ENCODE measurements around the gene RASA1.
"Not testable (repeated sequence)": the region's sequence is repeated elsewhere in the genome, so short reads cannot be mapped to it uniquely, and the experiment has no call there.

RASA1 gene

DNA sequence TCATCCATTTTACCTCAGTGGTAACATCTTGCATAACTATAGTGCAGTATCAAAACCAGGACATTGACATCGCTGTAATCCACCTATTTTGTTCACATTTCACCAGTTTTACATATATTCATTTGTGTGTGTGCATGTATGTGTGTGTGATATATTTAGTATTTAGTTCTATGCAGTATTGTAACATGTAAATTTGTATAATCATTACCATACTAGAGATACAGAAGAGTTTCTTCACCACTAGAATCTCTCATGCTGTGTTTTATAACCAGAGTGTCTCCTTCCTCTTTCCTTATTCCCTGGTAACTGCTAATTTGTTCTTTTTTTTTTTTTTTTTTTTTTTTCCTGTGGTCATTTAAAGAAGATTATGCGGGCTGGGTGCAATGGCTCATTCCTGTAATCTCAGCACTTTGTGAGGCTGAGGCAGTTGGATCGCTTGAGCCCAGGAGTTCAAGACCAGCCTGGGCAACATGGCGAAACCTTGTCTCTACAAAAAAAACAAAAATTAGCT is 11.0 kb downstream of the RASA1 start:
- no peak overlapping the region for H3K4me3 ChIP-seq (ENCODE audit: low read depth, low read length)

- no peak overlapping the region for H3K4me3 ChIP-seq (ENCODE audit: low read depth, low read length)
Measured at GRCh38 chr5:87282269-87282668, 14.6 kb downstream of the RASA1 start.

GRCh38 chr5:87287266-87287665 is 19.6 kb downstream of the RASA1 start:
- H3K4me3 ChIP-seq (ENCODE audit: low read depth, low read length), result not testable (repeated sequence)

- H3K4me3 ChIP-seq (ENCODE audit: low read depth, low read length), result no peak overlapping the region
Measured at GRCh38 chr5:87298692-87299362, 31.1 kb downstream of the RASA1 start.

DNA sequence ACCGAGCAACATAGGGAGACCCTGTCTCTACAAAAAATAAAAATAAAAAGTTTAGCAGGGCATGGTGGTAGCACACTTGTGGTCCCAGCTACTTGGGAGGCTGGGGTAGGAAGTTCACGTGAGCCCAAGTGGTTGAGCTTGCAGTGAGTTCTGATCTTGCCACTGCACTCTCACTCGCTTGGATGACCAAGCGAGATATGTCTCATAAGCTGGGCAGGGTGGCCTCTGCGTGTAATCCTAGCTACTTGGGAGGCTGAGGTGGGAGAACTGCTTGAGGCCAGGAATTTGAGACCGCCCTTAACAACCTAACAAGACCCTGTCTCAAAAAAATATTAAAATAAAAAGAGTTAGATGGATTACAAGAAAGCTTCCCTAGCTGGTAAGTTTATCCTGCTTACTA is 32.5 kb downstream of the RASA1 start:
- no peak overlapping the region for H3K4me3 ChIP-seq (ENCODE audit: low read depth, low read length)

DNA sequence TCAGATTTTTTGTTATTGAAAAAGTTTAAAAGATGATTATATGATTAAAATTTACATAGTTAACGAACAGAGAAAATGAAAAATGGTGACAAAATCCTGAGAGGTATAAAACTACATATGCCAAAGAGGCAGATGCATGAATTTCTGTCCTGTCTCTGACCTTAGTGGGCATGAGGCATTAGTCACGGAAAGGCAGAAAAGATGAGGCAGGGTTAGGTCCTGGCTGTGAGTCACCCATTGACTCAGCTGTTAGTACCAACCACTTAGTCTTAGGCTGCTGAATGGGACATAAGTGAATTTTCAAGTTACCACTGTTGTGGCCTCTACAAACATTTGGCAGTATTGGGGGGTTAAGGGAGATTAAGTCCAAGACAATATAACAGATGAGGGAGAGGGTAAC is 33.1 kb downstream of the RASA1 start:
- no peak overlapping the region for H3K4me3 ChIP-seq (ENCODE audit: low read depth, low read length)

DNA sequence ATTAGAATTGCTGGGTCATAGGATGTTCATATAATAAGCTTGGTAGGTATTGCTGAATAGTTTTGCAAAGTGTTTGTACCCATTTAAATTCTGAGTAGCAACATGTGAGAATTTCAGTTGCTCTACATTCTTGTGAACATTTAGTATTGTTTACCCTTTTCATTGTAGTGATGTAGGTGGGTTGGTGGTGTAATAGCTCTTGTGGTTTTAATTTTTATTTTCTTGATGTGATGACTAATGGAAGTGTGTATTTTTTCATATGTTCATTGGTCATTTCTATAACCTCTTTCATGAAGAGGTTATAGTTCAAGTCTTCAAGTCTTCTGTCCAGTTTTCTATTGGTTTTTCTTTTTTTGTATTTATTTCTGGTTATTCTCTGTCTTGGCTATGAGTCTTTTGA is 34.4 kb downstream of the RASA1 start:
- H3K4me3 ChIP-seq (ENCODE audit: low read depth, low read length), result no peak overlapping the region

DNA sequence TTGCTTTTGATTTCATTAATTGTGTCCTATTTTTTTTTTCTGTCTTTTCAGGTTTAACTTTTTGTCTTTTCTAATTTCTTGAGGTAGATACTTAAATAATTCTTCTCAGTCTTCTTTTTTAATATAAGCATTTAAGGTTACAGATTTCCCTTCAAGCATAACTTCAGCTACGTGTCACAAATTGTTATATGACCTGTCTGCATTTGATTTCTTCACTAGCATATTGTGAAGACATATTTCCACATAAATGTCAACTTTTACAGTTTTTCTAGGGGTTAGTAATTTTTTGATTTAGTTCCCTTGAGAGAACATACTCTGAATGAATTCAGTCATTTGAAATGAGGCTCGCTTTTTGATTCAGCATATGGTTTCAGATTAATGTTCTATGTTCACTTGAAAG is 35.6 kb downstream of the RASA1 start:
- H3K4me3 ChIP-seq (ENCODE audit: low read depth, low read length), result no peak overlapping the region

DNA sequence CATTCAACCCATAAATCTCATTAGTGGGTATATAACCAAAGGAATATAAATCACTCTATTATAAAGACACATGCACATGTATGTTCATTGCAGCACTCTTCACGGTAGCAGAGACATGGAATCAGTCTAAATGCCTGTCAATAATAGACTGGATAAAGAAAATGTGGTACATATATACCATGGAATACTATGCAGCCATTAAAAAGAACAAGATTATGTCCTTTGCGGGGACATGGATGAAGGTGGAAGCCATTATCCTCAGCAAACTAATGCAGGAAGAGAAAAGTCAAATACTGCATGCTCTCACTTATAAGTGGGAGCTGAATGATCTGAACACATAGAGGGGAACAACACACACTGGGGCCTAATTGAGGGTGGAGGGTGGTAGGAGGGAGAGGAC is 38.4 kb downstream of the RASA1 start:
- not testable (repeated sequence) for H3K4me3 ChIP-seq (ENCODE audit: low read depth, low read length)

- no peak overlapping the region for H3K4me3 ChIP-seq (ENCODE audit: low read depth, low read length)
Measured at GRCh38 chr5:87307796-87308423, 40.2 kb downstream of the RASA1 start.

DNA sequence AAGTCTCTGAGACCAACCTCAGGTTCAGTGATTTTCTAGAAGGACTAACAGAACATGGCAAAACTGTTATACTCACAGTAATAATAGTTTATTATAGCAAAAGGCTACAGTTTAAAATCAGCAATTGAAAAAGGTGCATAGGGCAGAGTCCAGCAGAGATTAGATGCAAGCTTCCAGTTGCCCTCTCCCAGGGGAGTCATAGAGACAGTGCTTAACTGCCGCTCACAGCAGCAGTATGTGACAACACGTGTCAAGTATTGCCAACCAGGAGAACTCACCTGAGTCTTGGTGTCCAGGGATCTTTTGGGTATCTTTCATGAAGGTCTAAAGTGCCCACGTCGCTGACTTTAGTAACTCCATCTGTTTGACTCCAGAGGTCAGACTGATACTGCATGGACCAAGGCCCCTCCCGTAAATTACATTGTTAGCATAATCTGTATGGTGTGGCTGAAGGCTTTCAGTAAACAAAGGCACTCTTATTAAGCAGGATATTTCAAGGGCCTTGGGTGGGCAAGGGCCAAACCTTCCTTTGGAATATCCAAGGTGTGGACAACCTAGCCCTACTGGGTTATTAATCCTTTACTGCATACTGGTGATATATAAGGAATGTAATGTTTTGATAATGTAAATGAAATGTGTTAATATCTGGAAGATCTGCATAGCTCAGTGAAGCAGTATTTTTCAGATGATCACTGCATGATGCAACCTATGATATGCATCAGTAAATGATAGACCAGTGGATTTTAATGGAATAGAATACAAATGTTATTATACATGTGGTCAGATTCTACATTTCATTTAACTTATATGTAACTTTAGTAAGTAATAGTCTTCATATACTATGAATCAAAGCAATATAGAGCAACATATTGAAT is 44.0 kb downstream of the RASA1 start:
- no peak overlapping the region for H3K4me3 ChIP-seq (ENCODE audit: low read depth, low read length)

DNA sequence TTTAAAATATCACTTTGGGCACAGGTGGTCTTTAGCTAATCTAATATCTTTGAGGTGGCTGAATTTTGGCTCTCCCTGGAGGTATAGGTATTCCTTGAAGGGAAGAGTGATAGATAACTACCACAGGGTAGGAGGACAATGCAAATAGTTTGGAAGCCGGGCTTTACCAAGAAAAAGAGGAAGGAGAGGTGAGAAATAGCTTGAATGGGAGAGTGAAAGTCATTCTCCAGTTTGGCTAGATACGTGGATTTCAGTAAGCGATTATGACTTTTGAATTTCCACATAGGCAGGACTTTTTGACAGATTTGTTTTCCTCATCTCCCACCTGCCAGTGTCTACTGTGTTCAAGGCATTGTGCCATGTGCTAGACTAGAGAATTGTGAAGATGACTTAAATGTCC is 45.5 kb downstream of the RASA1 start:
- H3K4me3 ChIP-seq (ENCODE audit: low read depth, low read length), result no peak overlapping the region

DNA sequence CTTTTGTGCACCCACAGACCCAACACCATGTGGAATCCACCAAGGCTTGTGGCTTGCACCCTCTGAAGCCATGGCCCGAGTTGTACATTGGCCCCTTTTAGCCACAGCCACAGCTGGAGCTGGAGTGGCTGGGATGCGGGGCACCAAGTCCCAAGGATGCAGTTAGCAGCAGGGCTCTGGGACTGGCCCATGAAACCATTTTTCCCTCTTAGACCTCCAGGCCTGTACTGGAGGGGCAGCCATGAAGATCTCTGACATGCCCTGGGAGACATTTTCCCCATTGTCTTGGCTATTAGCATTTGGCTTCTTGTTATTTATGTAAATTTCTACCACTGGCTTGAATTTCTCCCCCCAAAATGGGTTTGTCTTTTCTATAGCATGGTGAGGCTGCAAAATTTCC is 51.8 kb downstream of the RASA1 start:
- no peak overlapping the region for H3K4me3 ChIP-seq (ENCODE audit: low read depth, low read length)

GRCh38 chr5:87321605-87322004 is 53.9 kb downstream of the RASA1 start:
- no peak overlapping the region for H3K4me3 ChIP-seq (ENCODE audit: low read depth, low read length)

GRCh38 chr5:87322381-87322780 is 54.7 kb downstream of the RASA1 start:
- H3K4me3 ChIP-seq (ENCODE audit: low read depth, low read length), result no peak overlapping the region

DNA sequence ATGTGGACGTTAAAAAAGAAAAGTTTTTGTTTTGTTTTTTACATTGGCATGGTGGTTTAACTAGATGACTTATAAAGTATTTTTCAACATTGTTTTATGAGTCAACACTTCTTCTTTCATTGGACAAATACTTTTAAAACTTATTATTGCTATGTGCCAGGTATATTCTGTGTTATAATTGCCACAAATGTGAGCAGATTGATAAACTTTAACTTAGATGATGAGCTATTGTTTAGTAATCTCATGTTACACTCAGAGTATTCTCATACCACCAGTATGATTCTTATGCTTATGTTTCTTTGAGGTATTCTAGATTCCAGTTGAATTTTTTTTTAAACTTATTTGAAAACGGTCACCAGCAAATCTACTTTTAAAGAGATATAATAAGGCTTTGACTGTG is 60.3 kb downstream of the RASA1 start:
- H3K4me3 ChIP-seq (ENCODE audit: low read depth, low read length), result no peak overlapping the region

GRCh38 chr5:87329114-87329513 is 61.4 kb downstream of the RASA1 start:
- no peak overlapping the region for H3K4me3 ChIP-seq (ENCODE audit: low read depth, low read length)

- H3K4me3 ChIP-seq (ENCODE audit: low read depth, low read length), result no peak overlapping the region
Measured at GRCh38 chr5:87339986-87340385, 72.3 kb downstream of the RASA1 start.

DNA sequence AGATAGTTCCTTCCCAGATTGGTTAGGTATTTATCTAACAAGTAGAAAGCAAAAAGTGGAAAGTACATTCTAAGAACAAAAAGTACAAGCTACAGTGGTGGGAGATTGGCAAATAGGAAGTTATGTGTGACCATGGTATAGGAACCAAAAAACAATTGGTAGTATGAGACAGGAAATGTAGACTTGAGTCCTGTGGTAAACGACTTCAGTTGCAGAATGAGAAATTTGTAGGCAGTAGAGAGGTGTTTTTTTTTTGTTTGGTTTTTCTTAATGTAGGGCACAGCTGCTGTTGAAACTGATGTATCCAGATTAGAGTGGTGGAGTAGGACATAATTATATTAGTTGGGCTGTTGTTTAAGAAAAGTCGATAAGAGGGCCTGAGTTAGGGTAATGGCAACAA is 73.0 kb downstream of the RASA1 start:
- no peak overlapping the region for H3K4me3 ChIP-seq (ENCODE audit: low read depth, low read length)

DNA sequence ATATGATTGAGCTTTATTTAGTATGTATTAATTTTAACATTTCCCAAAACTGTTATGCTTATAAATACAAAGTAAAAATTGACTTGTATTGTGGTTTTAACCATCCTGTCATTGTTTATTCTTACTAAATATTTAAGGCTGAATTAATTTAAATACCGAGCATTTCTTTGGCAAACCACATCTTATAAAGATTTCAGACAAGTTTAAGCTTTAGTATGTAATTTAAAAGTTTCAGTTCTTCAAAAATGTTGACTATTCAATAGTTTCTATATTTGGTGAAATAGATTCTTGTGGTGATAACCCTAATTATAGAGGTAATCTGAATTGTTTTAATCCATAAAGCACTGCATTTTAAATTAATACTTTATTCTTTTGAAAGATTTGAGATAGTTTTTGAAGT is 79.6 kb downstream of the RASA1 start:
- H3K4me3 ChIP-seq (ENCODE audit: low read depth, low read length), result no peak overlapping the region

GRCh38 chr5:87347841-87348240 is 80.2 kb downstream of the RASA1 start:
- no peak overlapping the region for H3K4me3 ChIP-seq (ENCODE audit: low read depth, low read length)

DNA sequence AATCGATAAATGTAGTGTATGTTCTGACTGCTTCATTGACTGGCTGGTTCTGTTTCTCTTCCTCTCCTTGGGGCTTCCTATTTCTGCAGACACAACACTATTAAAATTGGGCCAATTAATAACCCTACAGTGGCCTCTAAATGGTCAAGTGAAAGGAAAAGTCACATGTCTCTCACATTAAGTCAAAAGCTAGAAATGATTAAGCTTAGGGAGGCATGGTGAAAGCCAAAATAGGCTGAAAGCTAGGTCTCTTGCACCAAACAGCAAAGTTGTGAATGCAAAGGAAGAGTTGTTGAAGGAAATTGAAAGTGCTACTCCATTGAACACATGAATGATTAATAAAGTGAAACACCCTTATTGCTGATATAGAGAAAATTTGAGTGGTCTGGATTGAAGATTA is 86.8 kb downstream of the RASA1 start:
- H3K4me3 ChIP-seq (ENCODE audit: low read depth, low read length), result no peak overlapping the region
